Left ventricle myocardium inferior (tissue), 1 donor: ENCODE data around the gene DHRS7C. TPM values are rescaled to one million over a fixed set of nuclear protein-coding genes. Genes with fewer than 3 reads are reported as not detected.

Experiments
- DNase-seq: peaks from one replicate; pipeline ENCODE4 v3.0.0-alpha.2; 2020
- H3K27ac ChIP-seq: fragments of 200-600 bp; replicated peaks from 2 replicates; pipeline ENCODE4 v1.8.0; 2021
- H3K27me3 ChIP-seq: fragments of 200-600 bp; 2 replicates; pipeline ENCODE4 v1.8.0; 2021; ENCODE audit warnings: low read depth
- H3K36me3 ChIP-seq: fragments of 200-600 bp; 2 replicates; pipeline ENCODE4 v1.8.0; 2021
- H3K4me1 ChIP-seq: fragments of 200-600 bp; 2 replicates; pipeline ENCODE4 v1.8.0; 2021
- H3K4me3 ChIP-seq: fragments of 200-600 bp; 2 replicates; pipeline ENCODE4 v1.8.0; 2021; ENCODE audit warnings: mild to moderate bottlenecking, moderate library complexity
- H3K9me3 ChIP-seq: fragments of 200-600 bp; replicated peaks from 2 replicates; pipeline ENCODE4 v1.8.0; 2021
- intact Hi-C: fragments of 100-400 bp; cut with micrococcal nuclease; formaldehyde crosslinking; loops from one replicate; pipeline ENCODE4 v1.11.0; 2022
- total RNA-seq: library from RNA; stranded (reverse); fragmentation: NEBNext Ultra II Directional; extraction: Animal tissue kit (Norgen Biotek cat#: 25700); gene quantifications from one replicate; pipeline ENCODE4 v1.2.1, GENCODE V29; 2021
- TF ChIP-seq, protein P1 (sequence below): fragments of 200-600 bp; IDR thresholded peaks from 2 replicates; pipeline ENCODE4 v1.8.0; 2021; ENCODE audit warnings: antibody characterized with exemption, mild to moderate bottlenecking, borderline replicate concordance
- donor health status: DM: no; HTN: yes; CAD: no; lungs with severe emphysema.

The DHRS7C gene
- total RNA-seq, 1 donor from 2014 or later = 3.1 TPM

- TF ChIP-seq, protein P1, sequence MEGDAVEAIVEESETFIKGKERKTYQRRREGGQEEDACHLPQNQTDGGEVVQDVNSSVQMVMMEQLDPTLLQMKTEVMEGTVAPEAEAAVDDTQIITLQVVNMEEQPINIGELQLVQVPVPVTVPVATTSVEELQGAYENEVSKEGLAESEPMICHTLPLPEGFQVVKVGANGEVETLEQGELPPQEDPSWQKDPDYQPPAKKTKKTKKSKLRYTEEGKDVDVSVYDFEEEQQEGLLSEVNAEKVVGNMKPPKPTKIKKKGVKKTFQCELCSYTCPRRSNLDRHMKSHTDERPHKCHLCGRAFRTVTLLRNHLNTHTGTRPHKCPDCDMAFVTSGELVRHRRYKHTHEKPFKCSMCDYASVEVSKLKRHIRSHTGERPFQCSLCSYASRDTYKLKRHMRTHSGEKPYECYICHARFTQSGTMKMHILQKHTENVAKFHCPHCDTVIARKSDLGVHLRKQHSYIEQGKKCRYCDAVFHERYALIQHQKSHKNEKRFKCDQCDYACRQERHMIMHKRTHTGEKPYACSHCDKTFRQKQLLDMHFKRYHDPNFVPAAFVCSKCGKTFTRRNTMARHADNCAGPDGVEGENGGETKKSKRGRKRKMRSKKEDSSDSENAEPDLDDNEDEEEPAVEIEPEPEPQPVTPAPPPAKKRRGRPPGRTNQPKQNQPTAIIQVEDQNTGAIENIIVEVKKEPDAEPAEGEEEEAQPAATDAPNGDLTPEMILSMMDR = no peak
- H3K36me3 ChIP-seq = peaks cover 5% of the 10 kb centered on the region
- peaks cover 6% of the 10 kb centered on the region for H3K4me1 ChIP-seq
- H3K27me3 ChIP-seq = peaks cover 25% of the 10 kb centered on the region
- H3K27ac ChIP-seq = no peak overlapping the region
- intact Hi-C loops = no loop called here
- H3K4me3 ChIP-seq = no peak overlapping the region
- peaks cover 8% of the 10 kb centered on the region for H3K9me3 ChIP-seq
- DNase-seq = no peak
These were observed 19.9 kb downstream of the DHRS7C start for GRCh38 chr17:9771465-9771864.

DNA sequence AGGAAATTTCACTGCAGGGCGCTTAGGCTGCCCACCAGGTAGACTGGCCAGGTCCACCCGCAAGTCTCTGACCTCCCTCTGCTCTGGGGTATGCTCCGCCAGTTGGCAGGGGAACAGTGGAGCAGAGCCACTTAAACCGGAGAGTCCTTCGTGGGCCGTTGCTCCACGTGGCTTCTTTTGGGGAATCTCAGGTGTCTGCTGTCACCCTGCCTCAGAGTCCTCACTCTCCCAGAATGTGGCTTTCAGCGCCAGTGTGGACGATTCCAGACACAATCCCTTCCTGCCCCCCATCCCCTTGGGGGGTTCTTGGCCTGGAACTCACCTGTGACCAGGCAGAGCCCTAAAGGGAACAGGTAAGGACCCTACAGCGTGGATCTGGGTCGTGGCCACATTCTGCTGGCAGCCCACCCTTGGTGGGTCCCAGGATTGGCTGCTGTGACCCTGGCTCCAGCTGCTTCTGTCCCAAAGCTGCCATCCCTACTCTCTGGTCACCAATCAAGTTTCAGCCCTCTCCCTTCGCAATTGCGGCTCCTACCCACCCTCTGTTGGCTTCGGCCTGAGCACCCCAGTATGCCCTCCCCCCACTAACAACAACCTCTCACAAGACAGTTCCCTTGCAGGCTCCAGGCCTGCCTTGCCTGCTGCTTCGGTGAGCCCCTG lies 22.2 kb downstream of the DHRS7C start:
- H3K27me3 ChIP-seq = peaks cover 48% of the 10 kb centered on the region
- no peak overlapping the region for H3K4me3 ChIP-seq
- H3K36me3 ChIP-seq = no peaks in the 10 kb centered on the region
- no peak overlapping the region for H3K27ac ChIP-seq
- DNase-seq = no peak
- H3K9me3 ChIP-seq = no peaks in the 10 kb centered on the region
- intact Hi-C loops = no loop called here
- H3K4me1 ChIP-seq = peaks cover 8% of the 10 kb centered on the region
- TF ChIP-seq, protein P1 = no peak

DNA sequence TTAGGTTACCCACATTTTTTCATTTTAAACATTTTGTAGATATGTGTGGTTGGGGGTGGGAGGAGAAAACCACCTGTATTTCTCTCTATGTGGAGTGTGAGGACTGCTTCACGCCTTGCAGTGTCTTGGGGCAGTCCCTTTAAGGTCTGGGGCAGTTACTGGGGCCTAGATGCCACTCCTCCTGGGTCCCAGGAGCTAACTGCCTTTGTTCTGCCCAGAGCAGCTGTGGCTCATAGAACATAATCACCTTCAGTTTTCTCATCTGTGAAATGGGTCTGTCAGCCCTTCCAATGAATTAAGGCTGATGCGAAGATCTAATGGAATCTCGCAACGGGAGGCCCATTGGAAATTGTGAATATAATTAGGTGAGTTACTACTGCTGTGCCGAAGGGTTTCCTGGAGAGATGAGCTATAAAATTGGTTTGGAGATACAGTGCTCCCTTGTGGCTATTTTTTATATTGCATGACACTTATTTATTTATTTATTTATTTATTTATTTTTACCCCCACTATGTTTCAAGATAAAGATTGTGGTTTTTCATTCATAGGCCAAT lies 22.9 kb downstream of the DHRS7C start:
- Histone ChIP-seq H3K27me3 (peaks cover 49% of the 10 kb centered on the region), H3K27ac (no peak overlapping the region), H3K9me3 (no peaks in the 10 kb centered on the region), H3K36me3 (no peaks in the 10 kb centered on the region), H3K4me1 (peaks cover 8% of the 10 kb centered on the region), H3K4me3 (no peak overlapping the region)
- intact Hi-C loops = no loop called here
- DNase-seq = no peak
- TF ChIP-seq, protein P1 = peak; percentile 63

DNA sequence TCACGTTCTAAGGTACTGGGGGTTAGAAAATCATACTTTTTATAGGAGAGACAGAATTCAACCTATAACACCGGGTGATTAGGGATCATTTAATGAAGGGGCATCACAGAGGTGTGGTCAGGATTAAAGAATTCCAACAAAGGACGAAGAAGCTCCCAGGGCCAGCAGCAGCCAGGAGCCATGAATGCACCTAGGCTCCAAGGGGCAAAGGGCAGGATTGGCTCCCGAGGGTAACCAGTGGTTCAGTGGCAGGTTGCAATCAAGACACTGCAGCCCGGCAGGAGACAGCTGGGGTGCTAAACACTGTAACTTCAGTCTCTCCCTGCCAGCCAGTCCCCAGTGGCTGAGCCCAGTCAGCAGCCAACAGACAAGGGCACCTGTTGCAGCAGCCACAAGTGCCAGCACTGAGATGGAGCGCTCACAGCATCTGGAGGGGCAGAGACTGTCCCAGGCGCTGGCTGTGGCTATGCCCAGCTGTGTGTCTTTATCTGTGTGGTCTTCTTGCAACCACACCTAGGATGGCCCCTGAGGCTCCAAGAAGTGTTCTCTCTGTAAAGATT lies 23.9 kb downstream of the DHRS7C start:
- H3K27ac ChIP-seq = no peak overlapping the region
- no peaks in the 10 kb centered on the region for H3K9me3 ChIP-seq
- peaks cover 8% of the 10 kb centered on the region for H3K4me1 ChIP-seq
- H3K27me3 ChIP-seq = peaks cover 51% of the 10 kb centered on the region
- no peak for DNase-seq
- no peaks in the 10 kb centered on the region for H3K36me3 ChIP-seq
- TF ChIP-seq, protein P1 = no peak
- intact Hi-C loops = no loop called here
- no peak overlapping the region for H3K4me3 ChIP-seq

GRCh38 chr17:9766970-9767369 lies 24.4 kb downstream of the DHRS7C start:
- H3K36me3 ChIP-seq = no peaks in the 10 kb centered on the region
- intact Hi-C loops = no loop called here
- H3K27me3 ChIP-seq = peaks cover 53% of the 10 kb centered on the region
- TF ChIP-seq, protein P1 = no peak
- no peak overlapping the region for H3K4me3 ChIP-seq
- no peak overlapping the region for H3K27ac ChIP-seq
- DNase-seq = no peak
- H3K9me3 ChIP-seq = no peaks in the 10 kb centered on the region
- H3K4me1 ChIP-seq = peaks cover 8% of the 10 kb centered on the region
